ENCODE data around the gene ETNPPL.

ETNPPL gene

DNA sequence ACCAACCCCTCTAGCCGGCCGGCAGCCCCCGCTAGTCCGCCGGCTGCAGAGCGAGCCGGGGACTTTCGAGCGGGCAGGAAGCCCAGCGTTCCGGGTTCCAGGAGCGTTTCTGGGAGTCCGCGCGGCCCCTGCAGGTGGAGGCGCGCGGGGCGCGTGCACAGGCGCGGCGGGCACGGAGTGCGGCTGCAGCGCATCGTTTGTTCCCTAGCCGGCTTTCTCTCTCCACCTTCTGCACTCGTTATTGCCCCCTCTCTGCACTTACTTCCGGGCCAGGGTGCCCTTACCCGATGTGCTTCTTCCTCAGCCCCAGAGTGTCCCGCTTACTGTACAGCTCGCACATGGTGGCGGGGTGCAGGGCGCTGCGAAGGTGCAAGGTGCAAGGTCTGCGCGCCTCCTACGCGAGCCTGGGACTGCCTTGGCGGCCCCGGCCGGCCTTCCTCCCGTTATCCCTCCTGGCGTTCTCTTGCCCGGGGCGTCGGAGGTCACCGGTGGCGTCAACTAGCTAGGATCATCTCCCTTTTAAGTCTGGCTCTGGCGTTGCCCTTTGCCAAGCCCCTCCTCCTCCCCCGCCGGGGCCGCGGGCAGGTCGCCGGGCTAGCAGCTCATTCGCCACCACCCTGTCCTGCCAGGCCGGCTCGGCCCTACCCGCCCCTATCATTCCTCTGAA lies at the start of gene ETNPPL:
ETNPPL (minus strand) TSS at position 495 of the 667 bp plus-strand sequence; CDS start at position 340, 155 bp downstream.
- no peak for DNase-seq

DNA sequence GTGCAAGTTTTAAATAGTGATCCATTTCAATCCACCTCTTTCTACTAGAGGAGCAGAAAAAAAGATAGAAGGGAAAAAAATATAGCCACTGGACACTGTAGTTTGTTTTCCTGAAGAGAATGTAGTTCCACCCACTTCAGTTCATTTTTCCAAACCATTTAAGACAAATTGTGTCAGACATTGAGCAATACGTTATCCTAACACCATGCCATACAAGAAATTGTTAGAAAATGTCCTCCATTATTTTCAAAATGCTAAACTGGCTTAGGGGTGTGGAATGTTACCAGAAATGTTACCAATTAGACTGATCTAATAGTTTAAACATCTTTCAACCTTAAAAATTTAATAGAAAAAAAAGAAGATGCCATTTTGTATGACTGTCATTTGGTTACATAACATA lies 48.6 kb upstream of the ETNPPL start:
- no peak for DNase-seq

DNA sequence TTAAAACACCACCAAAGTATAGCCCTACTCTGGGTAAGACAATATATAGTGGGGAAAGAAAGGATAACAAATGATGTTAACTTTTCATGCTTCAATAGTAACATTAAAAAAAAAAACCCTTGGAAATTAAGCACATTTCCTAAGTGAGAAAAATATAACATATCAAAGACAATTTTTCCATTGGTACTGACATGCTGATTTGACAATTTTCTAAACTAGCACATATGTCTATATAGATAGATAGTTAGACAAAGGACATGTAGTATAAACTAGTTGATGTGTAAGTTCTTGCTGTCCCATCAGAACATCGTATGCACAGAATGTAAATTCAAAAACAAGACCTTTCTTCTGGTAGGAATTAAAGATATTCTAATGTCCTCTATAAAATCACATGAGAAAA lies 47.2 kb upstream of the ETNPPL start:
- DNase-seq: no peak

DNA sequence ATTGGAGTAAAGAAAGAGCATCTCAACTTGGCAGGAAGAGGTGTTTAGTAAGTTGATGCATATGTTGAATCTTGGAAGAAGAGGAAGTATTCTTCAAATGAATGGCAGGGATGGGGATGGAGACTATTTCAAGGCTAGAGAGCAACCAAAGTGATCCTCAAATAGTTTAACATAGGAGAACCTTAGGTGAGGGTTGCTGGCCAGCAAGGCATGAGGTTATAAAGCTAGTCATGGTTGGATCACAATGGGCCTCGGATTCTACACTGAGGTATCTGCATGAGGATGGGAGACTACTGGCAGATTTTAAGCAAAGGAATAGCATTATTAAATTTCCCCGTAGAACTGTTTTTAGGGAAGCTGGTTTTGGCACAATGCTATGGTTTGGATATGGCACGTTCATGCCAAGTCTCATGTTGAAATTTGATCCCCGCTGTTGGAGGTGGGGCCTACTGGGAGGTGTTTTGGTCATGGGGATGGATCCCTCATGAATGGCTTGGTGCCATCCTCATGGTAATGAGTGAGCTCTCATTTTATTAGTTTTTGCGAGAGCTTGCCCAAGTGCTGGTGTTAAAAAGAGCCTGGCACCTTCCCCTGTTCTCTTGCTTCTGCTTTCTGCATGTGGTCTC lies 41.9 kb upstream of the ETNPPL start:
- no peak for DNase-seq

GRCh38 chr4:108799306-108799705 lies 36.5 kb upstream of the ETNPPL start:
- no peak for DNase-seq

- DNase-seq: no peak
Measured at GRCh38 chr4:108796173-108796572, 33.3 kb upstream of the ETNPPL start.

GRCh38 chr4:108795733-108796132 lies 32.9 kb upstream of the ETNPPL start:
- DNase-seq: no peak

- no peak for DNase-seq
Measured at GRCh38 chr4:108794136-108794535, 31.3 kb upstream of the ETNPPL start.

GRCh38 chr4:108793415-108793814 lies 30.6 kb upstream of the ETNPPL start:
- DNase-seq: no peak

- DNase-seq: no peak
Measured at GRCh38 chr4:108788731-108789130, 25.9 kb upstream of the ETNPPL start.

DNA sequence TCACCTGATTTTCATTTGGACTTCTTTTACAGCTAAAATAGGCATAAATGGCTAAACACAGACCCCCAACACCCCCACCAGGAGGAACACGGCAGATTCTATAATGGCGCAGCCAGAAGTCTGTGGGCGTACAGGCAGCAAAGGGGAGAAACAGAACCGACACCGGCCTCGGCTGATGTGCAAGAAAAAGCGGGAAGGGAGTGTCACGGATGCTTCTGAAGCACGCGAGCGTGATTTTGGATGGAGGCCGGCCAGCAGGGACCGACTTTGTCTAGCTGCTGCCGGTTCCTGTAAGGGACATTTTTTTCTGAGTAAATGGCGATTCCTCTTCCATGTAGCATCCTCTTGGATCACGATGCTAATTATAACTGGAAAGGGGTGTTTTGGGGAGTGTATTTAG lies 24.9 kb upstream of the ETNPPL start:
- DNase-seq: no peak

DNA sequence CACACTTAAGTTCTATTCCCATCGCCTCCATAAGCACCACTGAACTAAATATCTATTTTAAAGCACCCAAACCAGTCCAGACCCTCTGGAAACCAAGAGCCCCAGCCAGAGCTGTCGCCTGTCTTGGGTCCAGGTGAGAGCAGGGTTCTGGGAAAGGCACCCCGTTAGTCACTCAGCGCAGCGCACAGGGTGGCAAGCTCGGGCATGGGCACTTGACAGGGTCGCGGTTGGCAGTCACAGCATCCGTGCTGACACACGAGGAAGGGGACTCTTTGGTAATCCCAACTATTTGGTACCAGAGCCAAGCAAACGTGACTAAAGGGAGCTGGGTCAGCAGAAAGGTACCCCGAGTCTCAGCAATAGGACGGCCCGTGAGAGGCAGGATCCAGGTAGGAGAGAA lies 24.3 kb upstream of the ETNPPL start:
- no peak for DNase-seq

DNA sequence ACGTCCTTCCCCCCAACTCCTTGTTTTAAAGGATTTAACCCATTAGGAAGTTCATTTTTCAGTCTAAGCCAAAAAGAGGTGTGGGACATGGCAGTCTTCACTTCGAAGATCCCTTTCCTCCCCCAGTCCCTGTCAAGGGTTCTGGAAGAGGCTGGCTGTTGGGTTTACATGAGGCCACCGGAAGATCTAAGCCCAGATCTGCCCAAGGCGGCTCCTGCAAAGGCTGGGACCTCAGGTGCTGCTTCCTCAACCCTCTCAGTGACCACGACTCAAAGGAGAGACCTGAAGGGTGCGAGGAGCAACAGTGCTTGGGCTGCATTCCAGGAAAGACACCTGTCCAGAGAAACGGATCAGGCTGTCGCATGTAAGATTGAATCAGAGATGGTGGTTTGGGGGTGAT lies 23.5 kb upstream of the ETNPPL start:
- no peak for DNase-seq

DNA sequence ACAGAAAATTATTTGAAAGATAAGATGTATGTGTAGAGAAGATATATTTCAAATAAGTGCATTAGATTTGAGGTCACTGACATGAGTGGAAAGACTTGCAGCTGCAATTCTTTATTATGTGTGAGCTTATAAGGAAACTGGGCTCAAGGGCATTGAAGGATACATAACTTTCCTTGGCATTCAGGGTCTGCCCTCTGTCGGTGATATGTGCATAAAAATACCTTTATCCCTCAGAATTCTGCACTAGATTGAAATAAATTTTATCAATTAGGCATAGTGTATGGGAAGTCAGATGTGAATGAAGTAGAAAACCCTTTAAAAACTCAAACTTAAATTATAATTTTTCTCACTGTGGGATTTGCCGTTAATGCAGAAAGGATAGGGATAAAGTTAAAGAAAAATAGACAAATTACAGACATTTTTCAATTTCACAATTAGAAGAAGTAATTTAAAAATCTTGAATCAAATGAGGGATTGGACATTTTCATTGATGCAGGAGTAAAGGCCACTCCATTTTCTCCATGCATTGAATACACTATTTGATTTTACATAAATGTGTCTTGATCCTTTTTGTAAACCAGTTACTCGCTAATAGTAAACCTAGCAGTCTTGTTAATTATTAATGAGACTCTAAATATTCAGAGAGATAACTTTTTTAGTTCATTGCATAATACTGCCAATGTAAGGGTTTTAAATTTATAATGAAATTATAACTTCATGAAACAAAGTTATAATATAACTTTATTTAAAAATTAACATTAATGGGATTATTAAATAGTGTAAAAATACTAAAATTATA lies 21.0 kb upstream of the ETNPPL start:
- no peak for DNase-seq

GRCh38 chr4:108779958-108780357 lies 17.1 kb upstream of the ETNPPL start:
- DNase-seq: no peak

DNA sequence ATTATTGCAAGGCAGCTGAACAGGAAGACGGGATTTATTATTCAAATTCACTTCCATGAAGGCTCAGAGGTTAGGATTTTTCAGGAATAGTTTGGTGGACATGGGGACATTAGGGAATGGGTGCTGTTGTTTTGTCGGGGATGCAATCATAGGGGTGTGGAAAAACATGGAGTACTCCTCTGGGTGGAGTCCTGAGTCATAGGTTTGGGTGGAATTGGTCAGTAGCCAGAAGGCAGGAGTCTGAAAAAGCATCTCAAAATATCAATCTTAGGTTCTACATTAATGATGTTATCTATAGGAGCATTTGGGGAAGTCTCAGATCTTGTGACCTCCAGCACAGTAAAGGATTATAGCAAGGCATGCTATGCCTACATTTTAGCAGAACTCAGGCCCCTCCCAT lies 14.5 kb upstream of the ETNPPL start:
- no peak for DNase-seq

GRCh38 chr4:108775921-108776320 lies 13.1 kb upstream of the ETNPPL start:
- no peak for DNase-seq

DNA sequence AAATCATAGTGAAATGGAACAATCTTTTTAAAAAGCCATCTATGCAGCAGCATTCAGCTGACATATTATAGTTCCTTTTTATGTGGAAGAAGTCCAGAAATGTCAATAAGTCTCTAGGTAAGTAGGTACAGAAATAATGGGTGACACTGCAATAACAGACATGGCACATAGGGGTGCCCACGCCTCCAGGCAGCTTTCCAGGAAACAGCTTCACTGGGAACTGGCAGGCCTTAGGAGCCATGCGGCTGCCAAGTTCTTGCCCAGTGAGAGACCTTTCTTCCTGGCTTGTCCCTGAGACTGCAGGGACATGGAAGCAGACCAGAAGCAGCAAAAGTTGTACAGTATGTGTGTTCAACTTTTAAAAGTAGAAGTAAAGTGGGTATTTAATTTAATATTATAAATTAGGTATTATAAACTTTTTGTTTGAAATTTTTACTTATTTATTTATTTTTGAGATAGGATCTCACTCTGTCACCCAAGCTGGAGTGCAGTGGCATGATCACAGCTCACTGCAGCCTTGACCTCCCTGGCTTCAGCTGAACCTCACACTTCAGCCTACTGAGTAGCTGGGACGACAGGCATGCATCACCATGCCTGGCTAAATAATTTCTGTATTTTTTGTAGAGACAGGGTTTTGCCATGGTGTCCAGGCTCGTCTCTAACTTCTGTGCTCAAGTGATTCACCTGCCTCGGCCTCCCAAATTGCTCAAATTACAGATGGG lies 12.1 kb upstream of the ETNPPL start:
- DNase-seq: no peak

GRCh38 chr4:108772402-108772801 lies 9.5 kb upstream of the ETNPPL start:
- DNase-seq: no peak

- no peak for DNase-seq
Measured at GRCh38 chr4:108766058-108766457, 3.2 kb upstream of the ETNPPL start.

- no peak for DNase-seq
Measured at GRCh38 chr4:108763986-108764385, 1.1 kb upstream of the ETNPPL start.

GRCh38 chr4:108763226-108763593 lies 357 bp upstream of the ETNPPL start:
- DNase-seq: no peak

DNA sequence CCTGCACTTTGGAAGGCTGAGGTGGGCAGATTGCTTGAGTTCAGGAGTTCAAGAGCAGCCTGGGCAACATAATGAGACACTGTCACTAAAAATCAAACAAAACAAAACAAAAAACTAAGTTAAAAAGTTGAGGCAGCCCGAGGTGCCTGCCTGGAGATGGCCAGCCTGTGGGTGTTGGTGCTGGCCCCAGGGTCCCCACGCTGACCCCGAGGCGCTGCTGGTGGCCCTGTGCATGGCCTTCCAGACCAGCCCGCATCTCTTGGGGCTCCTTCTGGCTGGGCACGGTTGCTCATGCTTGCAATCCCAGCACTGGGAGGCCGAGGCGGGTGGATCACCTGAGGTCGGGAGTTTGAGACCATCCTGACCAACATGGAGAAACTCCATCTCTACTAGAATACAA lies 4.4 kb downstream of the ETNPPL start:
- DNase-seq: no peak

DNA sequence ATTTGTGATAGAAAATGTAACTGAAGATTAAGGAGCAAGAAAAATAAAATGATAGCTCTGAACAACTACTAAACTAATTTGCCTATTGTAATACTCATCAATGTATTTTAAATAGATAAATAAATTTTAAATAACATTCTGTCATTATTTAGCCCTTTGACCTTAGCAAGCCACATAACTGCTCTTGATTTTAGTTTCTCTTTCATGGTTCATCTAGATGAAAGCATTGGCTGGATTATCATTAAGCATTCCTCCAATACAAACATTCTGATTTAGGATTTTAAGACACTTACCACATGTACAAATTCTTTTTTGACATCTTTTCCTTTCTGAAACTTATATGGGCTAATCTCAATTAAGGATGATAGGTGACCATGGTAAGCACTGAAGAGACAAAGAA lies 8.5 kb downstream of the ETNPPL start:
- DNase-seq: no peak

Data from NCI-H774 (cell line).